WTC11 (cell line): Measurements from ENCODE around the gene APH1A. TPM values are rescaled to one million over a fixed set of nuclear protein-coding genes. Genes with fewer than 3 reads are reported as not detected.

Source experiments
- ATAC-seq: fragments of 200-7000 bp; cut with Tn5 transposase; 2 replicates; pipeline ENCODE4 v1.10.0; 2021; ENCODE audit warnings: mild to moderate bottlenecking, moderate library complexity
- CTCF ChIA-PET: fragments of 300-600 bp; sonication (Branson Sonifier 250); formaldehyde crosslinking; loops from one replicate; lab custom pipeline; 2021; ENCODE audit warnings: antibody characterized with exemption; lab: Charles Lee
- POLR2A ChIA-PET: fragments of 350-600 bp; sonication (Branson Sonifier 250); formaldehyde crosslinking; loops from one replicate; lab custom pipeline; 2021; ENCODE audit warnings: antibody characterized with exemption; lab: Charles Lee
- DNase-seq: peaks from one replicate; pipeline ENCODE4 v3.0.0; 2021; ENCODE audit warnings: low spot score
- H3K27ac Mint-ChIP-seq: 2 replicates; pipeline ENCODE4 v1.8.0; 2021; ENCODE audit warnings: mixed read lengths
- H3K27me3 Mint-ChIP-seq: 2 replicates; pipeline ENCODE4 v1.8.0; 2021; ENCODE audit warnings: low read depth, mild to moderate bottlenecking, moderate library complexity, mixed read lengths
- H3K36me3 Mint-ChIP-seq: 2 replicates; pipeline ENCODE4 v1.8.0; 2021; ENCODE audit warnings: mixed read lengths
- H3K4me1 Mint-ChIP-seq: 2 replicates; pipeline ENCODE4 v1.8.0; 2022; ENCODE audit warnings: mixed read lengths
- H3K4me3 Mint-ChIP-seq: 2 replicates; pipeline ENCODE4 v1.8.0; 2021; ENCODE audit warnings: mild to moderate bottlenecking, moderate library complexity, mixed read lengths
- H3K9me3 Mint-ChIP-seq: 2 replicates; pipeline ENCODE4 v1.8.0; 2021; ENCODE audit warnings: mixed read lengths
- CBFB ChIP-seq: sonication (generic); formaldehyde crosslinking; IDR thresholded peaks from 2 replicates; pipeline ENCODE4 v1.8.1; 2022; ENCODE audit warnings: mild to moderate bottlenecking, low read depth, missing genetic modification reagents
- ETV6 ChIP-seq: sonication (generic); formaldehyde crosslinking; IDR thresholded peaks from 2 replicates; pipeline ENCODE4 v1.8.1; 2022; ENCODE audit warnings: mild to moderate bottlenecking, missing genetic modification reagents
- FOXK1 ChIP-seq: sonication (generic); formaldehyde crosslinking; IDR thresholded peaks from 2 replicates; pipeline ENCODE4 v1.8.0; 2022; ENCODE audit warnings: mild to moderate bottlenecking, moderate library complexity, missing genetic modification reagents
- JAZF1 ChIP-seq: fragments of 250-450 bp; sonication (Bioruptor Pico); IDR thresholded peaks from 2 replicates; pipeline ENCODE4 v1.9.0; 2021; ENCODE audit warnings: moderate library complexity, mild to moderate bottlenecking, inconsistent platforms
- NFATC4 ChIP-seq: fragments of 250-450 bp; sonication (Bioruptor Pico); IDR thresholded peaks from 2 replicates; pipeline ENCODE4 v1.9.0; 2021; ENCODE audit warnings: mild to moderate bottlenecking
- NFYB ChIP-seq: sonication (generic); formaldehyde crosslinking; conservative IDR thresholded peaks from 2 replicates; pipeline ENCODE4 v1.8.0; 2022; ENCODE audit warnings: low read depth, missing genetic modification reagents
- OVOL2 ChIP-seq: fragments of 250-450 bp; sonication (Bioruptor Pico); IDR thresholded peaks from 2 replicates; pipeline ENCODE4 v1.9.0; 2021; ENCODE audit warnings: mild to moderate bottlenecking, borderline replicate concordance
- PREB ChIP-seq: sonication (generic); formaldehyde crosslinking; IDR thresholded peaks from 2 replicates; pipeline ENCODE4 v1.8.1; 2022; ENCODE audit warnings: mild to moderate bottlenecking, missing genetic modification reagents, moderate library complexity, borderline replicate concordance
- RELA ChIP-seq: sonication (generic); formaldehyde crosslinking; IDR thresholded peaks from 2 replicates; pipeline ENCODE4 v1.8.1; 2022; ENCODE audit warnings: missing genetic modification reagents, mild to moderate bottlenecking, borderline replicate concordance
- RORB ChIP-seq: fragments of 250-450 bp; sonication (Bioruptor Pico); IDR thresholded peaks from 2 replicates; pipeline ENCODE4 v1.9.0; 2021; ENCODE audit warnings: mild to moderate bottlenecking
- SOX15 ChIP-seq: fragments of 250-450 bp; sonication (Bioruptor Pico); IDR thresholded peaks from 2 replicates; pipeline ENCODE4 v1.9.0; 2021; ENCODE audit warnings: mild to moderate bottlenecking
- TEAD4 ChIP-seq: sonication (generic); formaldehyde crosslinking; IDR thresholded peaks from 2 replicates; pipeline ENCODE4 v1.8.0; 2022; ENCODE audit warnings: mild to moderate bottlenecking, missing genetic modification reagents
- ZBTB21 ChIP-seq: sonication (generic); formaldehyde crosslinking; IDR thresholded peaks from 2 replicates; pipeline ENCODE4 v1.8.1; 2023; ENCODE audit warnings: mild to moderate bottlenecking, missing genetic modification reagents, borderline replicate concordance
- ZMAT4 ChIP-seq: fragments of 250-450 bp; sonication (Bioruptor Pico); IDR thresholded peaks from 2 replicates; pipeline ENCODE4 v1.9.0; 2021; ENCODE audit warnings: mild to moderate bottlenecking
- ZNF121 ChIP-seq: sonication (generic); formaldehyde crosslinking; IDR thresholded peaks from 2 replicates; pipeline ENCODE4 v1.8.0; 2023; ENCODE audit warnings: missing genetic modification reagents
- ZNF232 ChIP-seq: sonication (generic); formaldehyde crosslinking; IDR thresholded peaks from 2 replicates; pipeline ENCODE4 v1.8.0; 2022; ENCODE audit warnings: mild to moderate bottlenecking, missing genetic modification reagents
- ZNF416 ChIP-seq: fragments of 250-450 bp; sonication (Bioruptor Pico); IDR thresholded peaks from 2 replicates; pipeline ENCODE4 v1.9.0; 2021; ENCODE audit warnings: mild to moderate bottlenecking, inconsistent platforms
- ZNF423 ChIP-seq: fragments of 250-450 bp; sonication (Bioruptor Pico); IDR thresholded peaks from 2 replicates; pipeline ENCODE4 v2.1.2; 2022; ENCODE audit warnings: mild to moderate bottlenecking, moderate library complexity
- ZNF532 ChIP-seq: fragments of 250-450 bp; sonication (Bioruptor Pico); IDR thresholded peaks from 2 replicates; pipeline ENCODE4 v1.9.0; 2021; ENCODE audit warnings: mild to moderate bottlenecking, borderline replicate concordance
- total RNA-seq: library from RNA; stranded (reverse); gene quantifications from 3 replicates; pipeline ENCODE4 v1.2.3, GENCODE V29; 2021
- TF ChIP-seq, protein P1 (sequence below): sonication (generic); formaldehyde crosslinking; IDR thresholded peaks from 2 replicates; pipeline ENCODE4 v1.8.1; 2023; ENCODE audit warnings: mild to moderate bottlenecking, missing genetic modification reagents, borderline replicate concordance

The APH1A gene
- total RNA-seq, 1 experiment from 2014 or later, result 120 TPM

- Mint-ChIP-seq H3K27ac (no peak overlapping the region), H3K4me3 (no peak overlapping the region), H3K9me3 (no peaks in the 10 kb centered on the region), H3K4me1 (no peaks in the 10 kb centered on the region), H3K27me3 (no peaks in the 10 kb centered on the region), H3K36me3 (peaks cover 61% of the 10 kb centered on the region)
- ChIA-PET CTCF (interaction anchor here (0.8 kb wide), 1 partner anchor 38 kb away, joined by 4 read pairs; no protein-coding TSS in a partner anchor), POLR2A (interaction anchor here (0.6 kb wide), 1 partner anchor 192 kb away, joined by 4 read pairs; no protein-coding TSS in a partner anchor)
- no peak for DNase-seq
- TF ChIP-seq ZNF416 (CRISPR knock-in tag) (no peak), OVOL2 (CRISPR knock-in tag) (no peak), TEAD4 (CRISPR knock-in tag) (no peak), CBFB (no peak), ZBTB21 (CRISPR knock-in tag) (no peak), ZNF232 (CRISPR knock-in tag) (no peak), ETV6 (CRISPR knock-in tag) (no peak), JAZF1 (CRISPR knock-in tag) (no peak), ZMAT4 (CRISPR knock-in tag) (no peak), RELA (CRISPR knock-in tag) (no peak), ZNF423 (CRISPR knock-in tag) (no peak), RORB (CRISPR knock-in tag) (no peak), NFYB (CRISPR knock-in tag) (no peak), NFATC4 (CRISPR knock-in tag) (no peak), PREB (CRISPR knock-in tag) (no peak), FOXK1 (CRISPR knock-in tag) (no peak), ZNF121 (no peak), ZNF532 (CRISPR knock-in tag) (no peak), SOX15 (CRISPR knock-in tag) (no peak)
- TF ChIP-seq, protein P1, sequence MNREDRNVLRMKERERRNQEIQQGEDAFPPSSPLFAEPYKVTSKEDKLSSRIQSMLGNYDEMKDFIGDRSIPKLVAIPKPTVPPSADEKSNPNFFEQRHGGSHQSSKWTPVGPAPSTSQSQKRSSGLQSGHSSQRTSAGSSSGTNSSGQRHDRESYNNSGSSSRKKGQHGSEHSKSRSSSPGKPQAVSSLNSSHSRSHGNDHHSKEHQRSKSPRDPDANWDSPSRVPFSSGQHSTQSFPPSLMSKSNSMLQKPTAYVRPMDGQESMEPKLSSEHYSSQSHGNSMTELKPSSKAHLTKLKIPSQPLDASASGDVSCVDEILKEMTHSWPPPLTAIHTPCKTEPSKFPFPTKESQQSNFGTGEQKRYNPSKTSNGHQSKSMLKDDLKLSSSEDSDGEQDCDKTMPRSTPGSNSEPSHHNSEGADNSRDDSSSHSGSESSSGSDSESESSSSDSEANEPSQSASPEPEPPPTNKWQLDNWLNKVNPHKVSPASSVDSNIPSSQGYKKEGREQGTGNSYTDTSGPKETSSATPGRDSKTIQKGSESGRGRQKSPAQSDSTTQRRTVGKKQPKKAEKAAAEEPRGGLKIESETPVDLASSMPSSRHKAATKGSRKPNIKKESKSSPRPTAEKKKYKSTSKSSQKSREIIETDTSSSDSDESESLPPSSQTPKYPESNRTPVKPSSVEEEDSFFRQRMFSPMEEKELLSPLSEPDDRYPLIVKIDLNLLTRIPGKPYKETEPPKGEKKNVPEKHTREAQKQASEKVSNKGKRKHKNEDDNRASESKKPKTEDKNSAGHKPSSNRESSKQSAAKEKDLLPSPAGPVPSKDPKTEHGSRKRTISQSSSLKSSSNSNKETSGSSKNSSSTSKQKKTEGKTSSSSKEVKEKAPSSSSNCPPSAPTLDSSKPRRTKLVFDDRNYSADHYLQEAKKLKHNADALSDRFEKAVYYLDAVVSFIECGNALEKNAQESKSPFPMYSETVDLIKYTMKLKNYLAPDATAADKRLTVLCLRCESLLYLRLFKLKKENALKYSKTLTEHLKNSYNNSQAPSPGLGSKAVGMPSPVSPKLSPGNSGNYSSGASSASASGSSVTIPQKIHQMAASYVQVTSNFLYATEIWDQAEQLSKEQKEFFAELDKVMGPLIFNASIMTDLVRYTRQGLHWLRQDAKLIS (CRISPR knock-in tag), result no peak
- ATAC-seq, result no peak
These were observed 43.8 kb downstream of the APH1A start for GRCh38 chr1:150224983-150225382.
